Caco-2 (cell line): ENCODE data around the gene TNNI2. TPM values are rescaled to one million over a fixed set of nuclear protein-coding genes. Genes with fewer than 3 reads are reported as not detected.

Experiments used
- BruUV-seq: library from RNA; stranded (reverse); fragments of 400-500 nt; replicated peaks from 2 replicates; lab custom pipeline; 2021; lab: Mats Ljungman, UMichigan
- CTCF ChIA-PET: fragments of 300-600 bp; sonication (Branson Sonifier 250); formaldehyde crosslinking; loops from one replicate; lab custom pipeline; 2022; ENCODE audit warnings: antibody characterized with exemption; lab: Charles Lee
- POLR2A ChIA-PET: fragments of 300-600 bp; sonication (Branson Sonifier 250); formaldehyde crosslinking; loops from one replicate; lab custom pipeline; 2022; ENCODE audit warnings: antibody characterized with exemption; lab: Charles Lee
- DNase-seq, 2 experiments: peaks; one replicate each; pipeline versions ENCODE4 v3.0.0 to v3.0.0-alpha.2; 2020 to 2022
- H3K27me3 ChIP-seq: replicated peaks from 2 replicates; pipeline ENCODE4 v1.6.0; 2011; ENCODE audit warnings: low read length; ENCODE audit not compliant: control insufficient read depth, insufficient read depth
- H3K36me3 ChIP-seq: 2 replicates; pipeline ENCODE4 v1.5.1; 2011; ENCODE audit warnings: low read length; ENCODE audit not compliant: control insufficient read depth, insufficient read depth
- H3K4me1 ChIP-seq: fragments of 250-450 bp; sonication (Bioruptor Pico); 2 replicates; pipeline ENCODE4 v1.5.1; 2020; ENCODE audit warnings: mild to moderate bottlenecking
- H3K4me3 ChIP-seq: 2 replicates; pipeline ENCODE4 v1.5.1; 2011; ENCODE audit warnings: low read depth, mild to moderate bottlenecking, control low read depth, low read length
- H3K9me3 ChIP-seq: fragments of 250-450 bp; sonication (Bioruptor Pico); 2 replicates; pipeline ENCODE4 v1.5.1; 2020; ENCODE audit warnings: mild to moderate bottlenecking, moderate library complexity
- H3K27ac Mint-ChIP-seq: one replicate; pipeline ENCODE4 v1.8.0; 2022; ENCODE audit warnings: mixed read lengths; ENCODE audit not compliant: unreplicated experiment
- H3K27me3 Mint-ChIP-seq: one replicate; pipeline ENCODE4 v1.8.0; 2022; ENCODE audit warnings: mixed read lengths; ENCODE audit not compliant: insufficient read depth, unreplicated experiment
- H3K36me3 Mint-ChIP-seq: one replicate; pipeline ENCODE4 v1.8.0; 2022; ENCODE audit warnings: mild to moderate bottlenecking, mixed read lengths; ENCODE audit not compliant: insufficient read depth, unreplicated experiment
- H3K4me1 Mint-ChIP-seq: one replicate; pipeline ENCODE4 v1.8.0; 2022; ENCODE audit warnings: low read depth, mixed read lengths; ENCODE audit not compliant: unreplicated experiment
- H3K4me3 Mint-ChIP-seq: one replicate; pipeline ENCODE4 v1.8.0; 2022; ENCODE audit warnings: mild to moderate bottlenecking, moderate library complexity, mixed read lengths; ENCODE audit not compliant: unreplicated experiment
- H3K9me3 Mint-ChIP-seq: one replicate; pipeline ENCODE4 v1.8.0; 2022; ENCODE audit warnings: mixed read lengths; ENCODE audit not compliant: unreplicated experiment
- intact Hi-C: fragments of 100-400 bp; cut with micrococcal nuclease; formaldehyde crosslinking; loops from one replicate; pipeline ENCODE4 v1.10.0; 2022; ENCODE audit not compliant: unreplicated experiment
- total RNA-seq: library from RNA; stranded (reverse); gene quantifications from 2 replicates; pipeline ENCODE4 v1.2.3, GENCODE V29; 2022
- TF ChIP-seq, protein P1 (sequence below), 2 experiments: fragments of 200-600 bp in 1 of 2; IDR thresholded peaks; 1 replicate in 1 of 2; 2 replicates in 1 of 2; pipeline versions ENCODE4 v1.5.1 to v1.8.0; 2011 to 2022; ENCODE audit warnings: antibody characterized with exemption in 1 of 2, control low read depth in 1 of 2, inconsistent platforms in 1 of 2, low read depth in 1 of 2, low read length in 1 of 2, mild to moderate bottlenecking in 1 of 2, moderate library complexity in 1 of 2; ENCODE audit not compliant: insufficient read depth in 1 of 2, severe bottlenecking in 1 of 2, unreplicated experiment in 1 of 2

TNNI2 gene
- total RNA-seq, 1 experiment from 2014 or later: 8.6 TPM

DNA sequence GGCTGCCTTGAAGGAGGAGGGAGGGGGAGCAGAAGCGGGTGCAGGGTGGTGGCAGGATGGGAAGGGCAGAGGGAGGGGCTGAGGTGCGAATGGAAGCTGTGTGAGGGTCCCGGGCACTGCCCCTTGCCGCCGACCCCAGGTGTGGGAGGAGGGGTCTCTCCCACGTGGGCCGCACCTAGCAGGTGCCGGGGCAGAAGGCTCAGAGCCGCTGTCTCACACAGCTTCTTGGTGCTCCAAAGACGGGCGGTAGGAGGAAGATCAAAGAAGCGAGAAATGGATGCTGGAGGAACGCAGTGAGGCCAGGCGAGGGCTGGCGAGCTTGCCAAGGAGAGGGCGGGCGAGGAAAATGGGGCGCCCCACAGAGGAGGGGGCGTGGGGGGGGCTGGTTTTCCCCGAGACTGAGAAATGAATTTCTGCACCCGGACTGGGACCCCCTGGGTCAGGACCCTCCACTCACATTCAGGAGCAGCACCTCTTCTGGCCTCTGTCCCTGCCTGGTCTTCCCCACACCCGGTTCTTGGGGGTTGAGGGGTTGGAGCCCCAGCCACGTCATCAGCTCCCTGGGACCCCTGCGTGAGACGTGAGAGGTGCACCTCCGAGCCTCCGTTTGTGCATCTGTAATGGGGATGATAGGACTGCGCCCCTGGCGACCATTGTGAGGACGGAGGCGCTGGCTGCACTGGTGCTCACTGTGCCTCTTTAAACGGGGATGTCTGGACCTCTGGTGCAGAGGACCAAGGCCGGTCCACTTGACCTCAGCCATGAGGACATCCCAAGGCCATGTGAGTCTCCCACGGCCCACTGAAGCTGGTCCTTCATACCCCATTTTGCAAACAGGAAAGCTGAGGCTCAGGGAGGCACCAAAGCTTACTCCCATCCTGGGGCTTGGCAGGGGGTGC is 30.9 kb downstream of the TNNI2 start:
- no peaks in the 10 kb centered on the region for H3K4me1 Mint-ChIP-seq
- Histone ChIP-seq H3K36me3 (no peaks in the 10 kb centered on the region), H3K4me1 (no peaks in the 10 kb centered on the region), H3K4me3 (no peak overlapping the region), H3K9me3 (no peaks in the 10 kb centered on the region), H3K27me3 (no peaks in the 10 kb centered on the region; the same call in 1 of the 2 replicates)
- intact Hi-C loops: loop anchor here (1.0 kb wide), 1 partner anchor 32 kb away; no protein-coding TSS in a partner anchor
- no peaks in the 10 kb centered on the region for H3K36me3 Mint-ChIP-seq
- no peak overlapping the region for H3K4me3 Mint-ChIP-seq
- no peaks in the 10 kb centered on the region for H3K9me3 Mint-ChIP-seq
- CTCF ChIA-PET: interaction anchor here (1.3 to 1.8 kb wide), 4 partner anchors 13 to 281 kb away, joined by 4 to 6 read pairs (median 4); no protein-coding TSS in a partner anchor
- DNase-seq: peak in 1 of 2 experiments; percentile 45
- POLR2A ChIA-PET: no interaction called here
- H3K27me3 Mint-ChIP-seq: peaks cover 2% of the 10 kb centered on the region
- no peak overlapping the region for H3K27ac Mint-ChIP-seq
- TF ChIP-seq, protein P1, sequence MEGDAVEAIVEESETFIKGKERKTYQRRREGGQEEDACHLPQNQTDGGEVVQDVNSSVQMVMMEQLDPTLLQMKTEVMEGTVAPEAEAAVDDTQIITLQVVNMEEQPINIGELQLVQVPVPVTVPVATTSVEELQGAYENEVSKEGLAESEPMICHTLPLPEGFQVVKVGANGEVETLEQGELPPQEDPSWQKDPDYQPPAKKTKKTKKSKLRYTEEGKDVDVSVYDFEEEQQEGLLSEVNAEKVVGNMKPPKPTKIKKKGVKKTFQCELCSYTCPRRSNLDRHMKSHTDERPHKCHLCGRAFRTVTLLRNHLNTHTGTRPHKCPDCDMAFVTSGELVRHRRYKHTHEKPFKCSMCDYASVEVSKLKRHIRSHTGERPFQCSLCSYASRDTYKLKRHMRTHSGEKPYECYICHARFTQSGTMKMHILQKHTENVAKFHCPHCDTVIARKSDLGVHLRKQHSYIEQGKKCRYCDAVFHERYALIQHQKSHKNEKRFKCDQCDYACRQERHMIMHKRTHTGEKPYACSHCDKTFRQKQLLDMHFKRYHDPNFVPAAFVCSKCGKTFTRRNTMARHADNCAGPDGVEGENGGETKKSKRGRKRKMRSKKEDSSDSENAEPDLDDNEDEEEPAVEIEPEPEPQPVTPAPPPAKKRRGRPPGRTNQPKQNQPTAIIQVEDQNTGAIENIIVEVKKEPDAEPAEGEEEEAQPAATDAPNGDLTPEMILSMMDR (IDR thresholded peaks at IDR 0.05; ENCODE audit: insufficient read depth in 1 of 2, low read depth in 1 of 2, low read length in 1 of 2, severe bottlenecking in 1 of 2, unreplicated experiment in 1 of 2): peak in 1 of 2 experiments; percentile 65
- no TSS peak for BruUV-seq

DNA sequence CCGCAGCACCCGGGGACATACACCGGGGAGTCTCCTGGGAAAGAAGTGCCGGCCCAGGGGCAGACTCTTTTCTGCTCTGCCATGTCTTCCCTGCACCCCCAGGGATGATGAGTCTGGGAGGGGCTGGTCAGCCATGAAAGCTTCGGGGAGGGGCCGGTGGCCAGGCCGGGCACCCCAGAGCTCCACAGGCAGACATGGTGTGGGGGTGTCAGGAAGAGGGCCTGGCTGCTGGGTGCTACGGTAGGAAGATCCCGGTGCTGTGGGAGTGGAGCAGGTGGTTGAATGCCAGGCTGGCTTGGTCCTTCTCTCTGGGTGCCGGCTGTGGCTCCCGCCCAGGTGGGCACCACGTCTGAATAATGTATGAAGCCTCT is 31.5 kb downstream of the TNNI2 start:
- H3K4me1 Mint-ChIP-seq: no peaks in the 10 kb centered on the region
- H3K9me3 Mint-ChIP-seq: no peaks in the 10 kb centered on the region
- BruUV-seq: no TSS peak
- H3K27ac Mint-ChIP-seq: no peak overlapping the region
- Histone ChIP-seq H3K36me3 (no peaks in the 10 kb centered on the region), H3K4me3 (no peak overlapping the region), H3K4me1 (no peaks in the 10 kb centered on the region), H3K9me3 (no peaks in the 10 kb centered on the region), H3K27me3 (no peaks in the 10 kb centered on the region; the same call in 1 of the 2 replicates)
- H3K4me3 Mint-ChIP-seq: no peak overlapping the region
- intact Hi-C loops: loop anchor here (1.0 kb wide), 1 partner anchor 33 kb away; no protein-coding TSS in a partner anchor
- peaks cover 2% of the 10 kb centered on the region for H3K27me3 Mint-ChIP-seq
- ChIA-PET POLR2A (no interaction called here), CTCF (interaction anchor here (1.3 to 1.8 kb wide), 2 partner anchors 45 to 281 kb away, joined by 4 to 6 read pairs; no protein-coding TSS in a partner anchor)
- TF ChIP-seq, protein P1 (IDR thresholded peaks at IDR 0.05; ENCODE audit: insufficient read depth in 1 of 2, low read depth in 1 of 2, low read length in 1 of 2, severe bottlenecking in 1 of 2, unreplicated experiment in 1 of 2): no peak
- H3K36me3 Mint-ChIP-seq: no peaks in the 10 kb centered on the region
- no peak for DNase-seq

DNA sequence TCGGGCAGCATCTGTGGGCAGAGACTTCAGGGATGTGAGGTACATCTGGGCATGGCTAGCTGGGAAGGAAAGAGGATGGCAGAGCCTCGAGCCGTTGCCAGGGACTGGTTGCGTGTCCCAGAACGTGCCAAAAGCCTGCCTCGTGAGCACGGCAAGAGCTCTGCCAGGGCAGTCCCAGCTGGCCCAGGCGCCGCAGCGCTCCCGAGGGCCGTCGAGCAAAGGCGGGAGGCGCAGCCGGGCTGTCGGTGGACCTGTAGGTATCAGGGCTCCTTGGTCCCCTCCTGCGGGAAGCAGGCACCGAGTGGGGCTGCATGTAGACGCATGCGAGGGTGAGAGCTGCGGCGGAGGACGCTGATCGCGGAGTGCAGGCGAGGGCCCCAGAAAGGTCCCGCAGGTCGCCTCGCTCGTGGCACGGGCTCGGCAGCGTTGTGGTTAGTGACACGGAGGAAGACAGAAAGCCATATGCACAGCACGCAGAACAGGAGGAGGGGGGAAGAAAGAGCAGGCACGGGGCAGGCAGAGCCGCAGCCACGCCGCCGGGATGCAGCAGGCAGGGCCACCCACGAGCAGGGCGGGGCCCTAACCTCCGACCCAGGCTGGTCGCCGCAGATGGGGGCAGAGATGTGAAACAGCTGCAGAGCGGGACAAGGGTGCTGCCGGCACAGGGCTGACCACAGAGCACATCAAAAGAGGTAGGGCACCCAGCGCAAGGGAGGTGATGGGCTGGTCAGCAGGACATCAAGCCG is 32.1 kb downstream of the TNNI2 start:
- Mint-ChIP-seq H3K27ac (no peak overlapping the region), H3K36me3 (no peaks in the 10 kb centered on the region), H3K9me3 (no peaks in the 10 kb centered on the region), H3K4me1 (no peaks in the 10 kb centered on the region), H3K27me3 (peaks cover 2% of the 10 kb centered on the region), H3K4me3 (peak overlapping the region; percentile 1)
- no TSS peak for BruUV-seq
- no peak for DNase-seq
- no peaks in the 10 kb centered on the region; the same call in 1 of the 2 replicates for H3K27me3 ChIP-seq
- TF ChIP-seq, protein P1 (IDR thresholded peaks at IDR 0.05; ENCODE audit: insufficient read depth in 1 of 2, low read depth in 1 of 2, low read length in 1 of 2, severe bottlenecking in 1 of 2, unreplicated experiment in 1 of 2): no peak
- POLR2A ChIA-PET: no interaction called here
- intact Hi-C loops: loop anchor here (1.0 kb wide), 1 partner anchor 34 kb away; no protein-coding TSS in a partner anchor
- no peaks in the 10 kb centered on the region for H3K9me3 ChIP-seq
- no peak overlapping the region for H3K4me3 ChIP-seq
- H3K36me3 ChIP-seq: no peaks in the 10 kb centered on the region
- CTCF ChIA-PET: interaction anchor here (1.3 kb wide), 1 partner anchor 46 kb away, joined by 6 read pairs; no protein-coding TSS in a partner anchor
- H3K4me1 ChIP-seq: no peaks in the 10 kb centered on the region
